ENCODE data around the gene SAMD4B.

- TF ChIP-seq GRHL2 (CRISPR knock-in tag; IDR thresholded peaks at IDR 0.05; ENCODE audit: insufficient replicate concordance, severe bottlenecking) = no peak
- no peak for TF ChIP-seq NR2C2 (CRISPR knock-in tag; IDR thresholded peaks at IDR 0.05)
- no peak for TF ChIP-seq CTCF (IDR thresholded peaks at IDR 0.05)
- TF ChIP-seq NFYB (CRISPR knock-in tag; conservative IDR thresholded peaks at IDR 0.05; ENCODE audit: low read depth) = no peak
- no peak for TF ChIP-seq SMAD3 (CRISPR knock-in tag; IDR thresholded peaks at IDR 0.05; ENCODE audit: borderline replicate concordance)
- no peak for TF ChIP-seq NFATC4 (CRISPR knock-in tag; IDR thresholded peaks at IDR 0.05)
- no peak for TF ChIP-seq USF1 (CRISPR knock-in tag; IDR thresholded peaks at IDR 0.05)
- TF ChIP-seq ZNF263 (CRISPR knock-in tag; IDR thresholded peaks at IDR 0.05; ENCODE audit: low read depth) = no peak
Observed at GRCh38 chr19:39356647-39357046, 14.4 kb downstream of the SAMD4B start.

Data from WTC11 (cell line).